Activated naive CD4-positive, alpha-beta T cell (primary cell): ENCODE measurements around the gene ABHD17A.

ENCODE experiments used
- DNase-seq, 4 experiments: peaks; one replicate each; lab custom pipeline; 2025; lab: John Stamatoyannopoulos, UW

ABHD17A gene

GRCh38 chr19:1885398-1886119, at the start of gene ABHD17A:
TSS of gene ABHD17A (minus strand) at chr19:1885496. CDS start at chr19:1881566, 3,930 bp downstream.
- peak; percentile 86 to 94 (median 92) for DNase-seq

- DNase-seq = no peak
Observed at GRCh38 chr19:1933942-1934341, 48.6 kb upstream of the ABHD17A start.

GRCh38 chr19:1933244-1933643, 47.9 kb upstream of the ABHD17A start:
- DNase-seq = no peak

GRCh38 chr19:1932395-1932794, 47.1 kb upstream of the ABHD17A start:
- no peak for DNase-seq

- no peak for DNase-seq
Observed at GRCh38 chr19:1931445-1931844, 46.1 kb upstream of the ABHD17A start.

- DNase-seq = peak; percentile 23 to 84 (median 70)
Observed at GRCh38 chr19:1929021-1929742, 43.9 kb upstream of the ABHD17A start.

GRCh38 chr19:1925544-1925943, 40.2 kb upstream of the ABHD17A start:
- no peak for DNase-seq

GRCh38 chr19:1924320-1924961, 39.1 kb upstream of the ABHD17A start:
- no peak for DNase-seq

GRCh38 chr19:1923319-1923718, 38.0 kb upstream of the ABHD17A start:
- DNase-seq = no peak

GRCh38 chr19:1922803-1923202, 37.5 kb upstream of the ABHD17A start:
- DNase-seq = no peak

- DNase-seq = no peak
Observed at GRCh38 chr19:1921825-1922224, 36.5 kb upstream of the ABHD17A start.

GRCh38 chr19:1921326-1921725, 36.0 kb upstream of the ABHD17A start:
- no peak for DNase-seq

- no peak for DNase-seq
Observed at GRCh38 chr19:1920644-1921043, 35.3 kb upstream of the ABHD17A start.

GRCh38 chr19:1918975-1919374, 33.7 kb upstream of the ABHD17A start:
- no peak for DNase-seq

GRCh38 chr19:1917926-1918325, 32.6 kb upstream of the ABHD17A start:
- DNase-seq = no peak

- DNase-seq = no peak
Observed at GRCh38 chr19:1917146-1917545, 31.9 kb upstream of the ABHD17A start.

- no peak for DNase-seq
Observed at GRCh38 chr19:1914826-1915341, 29.6 kb upstream of the ABHD17A start.

GRCh38 chr19:1913781-1914577, 28.7 kb upstream of the ABHD17A start:
- no peak for DNase-seq

GRCh38 chr19:1912760-1913505, 27.6 kb upstream of the ABHD17A start:
- no peak for DNase-seq

- DNase-seq = no peak
Observed at GRCh38 chr19:1911995-1912394, 26.7 kb upstream of the ABHD17A start.

- no peak for DNase-seq
Observed at GRCh38 chr19:1911098-1911497, 25.8 kb upstream of the ABHD17A start.
